Breast epithelium (tissue), 4 donors: ENCODE measurements around the gene ULK4. TPM values are rescaled to one million over a fixed set of nuclear protein-coding genes. Genes with fewer than 3 reads are reported as not detected.

Source experiments
- DNase-seq, 2 donors: peaks; one replicate each; pipeline ENCODE4 v3.0.0-alpha.2; 2019; ENCODE audit warnings: low spot score in 2 of 2
- H3K27ac ChIP-seq, 2 donors: fragments of 200-600 bp; sonication (generic) in 1 of 2; one replicate each; pipeline ENCODE4 v1.5.1; 2016 to 2019; ENCODE audit warnings: mild to moderate bottlenecking in 1 of 2
- H3K27me3 ChIP-seq, 2 donors: fragments of 200-600 bp; sonication (generic) in 1 of 2; one replicate each; pipeline versions ENCODE4 v1.5.1 to v1.6.0; 2017 to 2019; ENCODE audit warnings: control low read depth in 1 of 2, mild to moderate bottlenecking in 1 of 2
- H3K36me3 ChIP-seq: fragments of 200-600 bp; one replicate; pipeline ENCODE4 v1.5.1; 2019
- H3K4me1 ChIP-seq, 2 donors: fragments of 200-600 bp; sonication (generic); one replicate each; pipeline ENCODE4 v1.5.1; 2016 to 2019; ENCODE audit warnings: control low read depth in 1 of 2
- H3K4me3 ChIP-seq, 3 donors: fragments of 200-600 bp; sonication (generic); 1 replicate in 2 of 3; 2 replicates in 1 of 3; pipeline ENCODE4 v1.5.1; 2016 to 2019; ENCODE audit warnings: mild to moderate bottlenecking in 3 of 3, moderate library complexity in 2 of 3
- H3K9me3 ChIP-seq, 2 donors: fragments of 200-600 bp; sonication (generic) in 1 of 2; one replicate each; pipeline ENCODE4 v1.5.1; 2016 to 2019; ENCODE audit warnings: control low read depth in 1 of 2
- POLR2A ChIP-seq: fragments of 450-650 bp; IDR thresholded peaks from one replicate; pipeline ENCODE4 v1.6.1; 2016; ENCODE audit warnings: antibody characterized with exemption, mild to moderate bottlenecking, moderate library complexity
- POLR2AphosphoS5 ChIP-seq, 3 donors: sonication (generic); formaldehyde crosslinking; IDR thresholded peaks; one replicate each; pipeline ENCODE4 v1.6.1; 2017; ENCODE audit warnings: antibody characterized with exemption in 3 of 3
- intact Hi-C: fragments of 100-400 bp; cut with DNase I; formaldehyde crosslinking; loops from one replicate; pipeline ENCODE4 v1.15.1; 2023; ENCODE audit warnings: low total_unique reads
- total RNA-seq, 3 donors: library from RNA; depleted of rRNA; stranded (reverse); fragments of >200 nt; gene quantifications; one replicate each; pipeline ENCODE4 v1.1.0, GENCODE V29; 2016
- TF ChIP-seq, protein P1 (sequence below), 3 donors: fragments of 450-650 bp; IDR thresholded peaks; one replicate each; pipeline ENCODE4 v1.5.1; 2016 to 2017; ENCODE audit warnings: antibody characterized with exemption in 3 of 3, mild to moderate bottlenecking in 3 of 3, moderate library complexity in 3 of 3

Gene ULK4
- total RNA-seq, 3 donors from 2014 or later, result 23.0 to 52.8 (median 31.8) TPM

DNA sequence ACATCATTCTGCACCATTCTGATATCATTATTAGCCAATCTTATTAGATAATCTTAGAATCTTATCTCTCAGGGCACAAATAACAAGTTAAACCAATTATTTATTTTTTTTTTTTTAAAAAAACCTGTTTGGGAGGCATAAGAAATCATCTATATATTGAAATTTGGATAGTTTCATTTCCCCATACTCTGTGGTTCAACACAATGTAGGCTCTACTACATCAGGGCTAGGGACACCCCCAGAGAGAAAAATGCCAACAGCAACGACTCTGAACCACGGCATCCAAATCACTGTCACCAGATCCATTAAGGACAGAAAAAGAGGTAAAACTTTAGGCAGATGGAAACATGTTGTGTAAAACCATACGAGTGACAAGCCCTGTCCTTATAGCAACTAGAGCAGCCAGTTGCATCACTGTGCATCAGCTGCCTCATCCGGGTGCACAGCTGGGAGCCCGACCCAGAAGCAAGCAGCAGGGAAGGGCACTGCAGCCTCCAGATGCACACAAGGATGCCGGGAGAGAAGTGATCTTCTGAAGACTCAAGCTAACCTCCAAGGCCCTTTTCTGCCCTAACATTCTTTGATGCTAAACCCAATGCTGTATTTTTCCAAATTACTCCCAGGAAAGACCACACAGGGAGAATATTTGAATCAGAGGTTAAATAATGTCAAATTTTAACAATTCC, 381.5 kb downstream of the ULK4 start:
- no peaks in the 10 kb centered on the region for H3K36me3 ChIP-seq
- H3K27ac ChIP-seq, result no peak overlapping the region
- no peaks in the 10 kb centered on the region for H3K9me3 ChIP-seq
- no peak overlapping the region for H3K4me3 ChIP-seq
- H3K27me3 ChIP-seq, result no peaks in the 10 kb centered on the region
- H3K4me1 ChIP-seq, result no peaks in the 10 kb centered on the region
- no peak for DNase-seq
- TF ChIP-seq, protein P1, sequence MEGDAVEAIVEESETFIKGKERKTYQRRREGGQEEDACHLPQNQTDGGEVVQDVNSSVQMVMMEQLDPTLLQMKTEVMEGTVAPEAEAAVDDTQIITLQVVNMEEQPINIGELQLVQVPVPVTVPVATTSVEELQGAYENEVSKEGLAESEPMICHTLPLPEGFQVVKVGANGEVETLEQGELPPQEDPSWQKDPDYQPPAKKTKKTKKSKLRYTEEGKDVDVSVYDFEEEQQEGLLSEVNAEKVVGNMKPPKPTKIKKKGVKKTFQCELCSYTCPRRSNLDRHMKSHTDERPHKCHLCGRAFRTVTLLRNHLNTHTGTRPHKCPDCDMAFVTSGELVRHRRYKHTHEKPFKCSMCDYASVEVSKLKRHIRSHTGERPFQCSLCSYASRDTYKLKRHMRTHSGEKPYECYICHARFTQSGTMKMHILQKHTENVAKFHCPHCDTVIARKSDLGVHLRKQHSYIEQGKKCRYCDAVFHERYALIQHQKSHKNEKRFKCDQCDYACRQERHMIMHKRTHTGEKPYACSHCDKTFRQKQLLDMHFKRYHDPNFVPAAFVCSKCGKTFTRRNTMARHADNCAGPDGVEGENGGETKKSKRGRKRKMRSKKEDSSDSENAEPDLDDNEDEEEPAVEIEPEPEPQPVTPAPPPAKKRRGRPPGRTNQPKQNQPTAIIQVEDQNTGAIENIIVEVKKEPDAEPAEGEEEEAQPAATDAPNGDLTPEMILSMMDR (IDR thresholded peaks at IDR 0.05), result no peak
- no peak for TF ChIP-seq POLR2A
- TF ChIP-seq POLR2AphosphoS5 (IDR thresholded peaks at IDR 0.05), result no peak
- intact Hi-C loops, result loop anchor here (5.0 kb wide), 1 partner anchor 802 kb away; no protein-coding TSS in a partner anchor

DNA sequence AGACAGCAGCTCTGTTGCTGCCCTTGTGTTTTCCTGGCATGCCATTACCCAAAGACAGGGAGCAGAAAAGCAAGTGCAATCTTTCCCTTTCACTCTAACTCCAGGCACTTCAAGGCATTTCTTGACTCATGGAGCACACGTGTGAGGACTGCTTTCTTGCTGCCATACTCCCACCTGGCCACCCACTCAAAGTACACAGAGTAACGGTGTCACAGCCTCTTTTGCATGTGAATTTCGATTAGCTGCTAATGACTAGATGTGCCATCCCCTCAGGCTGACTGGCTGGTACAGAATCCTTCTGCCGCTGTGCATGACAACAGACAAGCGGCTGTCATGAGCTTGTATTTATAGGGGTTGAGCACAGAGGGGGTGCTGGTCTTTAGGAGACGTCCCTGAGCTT, 382.0 kb downstream of the ULK4 start:
- no peaks in the 10 kb centered on the region for H3K27me3 ChIP-seq
- no peak for TF ChIP-seq POLR2A
- no peak for TF ChIP-seq POLR2AphosphoS5 (IDR thresholded peaks at IDR 0.05)
- TF ChIP-seq, protein P1 (IDR thresholded peaks at IDR 0.05), result no peak
- H3K9me3 ChIP-seq, result no peaks in the 10 kb centered on the region
- intact Hi-C loops, result loop anchor here (5.0 kb wide), 1 partner anchor 802 kb away; no protein-coding TSS in a partner anchor
- no peak overlapping the region for H3K4me3 ChIP-seq
- no peak overlapping the region for H3K27ac ChIP-seq
- no peak for DNase-seq
- no peaks in the 10 kb centered on the region for H3K4me1 ChIP-seq
- no peaks in the 10 kb centered on the region for H3K36me3 ChIP-seq

DNA sequence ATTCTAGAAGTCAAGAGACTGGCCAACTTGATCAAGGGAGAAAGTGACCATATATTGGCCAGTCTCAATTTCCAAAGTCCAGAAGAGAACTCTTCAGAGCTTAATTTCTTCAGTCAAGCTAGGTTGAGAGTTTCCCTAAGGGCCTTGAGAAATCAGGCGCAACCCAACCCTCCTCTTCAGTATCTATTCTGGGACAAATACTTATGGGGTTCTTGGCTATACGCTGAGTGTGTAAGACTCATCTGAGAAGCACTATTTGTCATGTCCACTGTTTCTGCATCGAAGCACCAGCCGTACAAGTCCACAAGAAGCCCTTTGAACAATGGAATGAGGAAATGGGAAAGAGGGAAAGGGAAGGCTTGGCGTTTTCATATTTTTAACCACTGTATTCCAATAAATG, 383.1 kb downstream of the ULK4 start:
- TF ChIP-seq, protein P1 (IDR thresholded peaks at IDR 0.05), result no peak
- TF ChIP-seq POLR2AphosphoS5 (IDR thresholded peaks at IDR 0.05) (no peak), POLR2A (no peak)
- intact Hi-C loops, result no loop called here
- no peaks in the 10 kb centered on the region for H3K27me3 ChIP-seq
- no peaks in the 10 kb centered on the region for H3K4me1 ChIP-seq
- H3K9me3 ChIP-seq, result no peaks in the 10 kb centered on the region
- H3K36me3 ChIP-seq, result no peaks in the 10 kb centered on the region
- no peak for DNase-seq
- no peak overlapping the region for H3K27ac ChIP-seq
- no peak overlapping the region for H3K4me3 ChIP-seq

DNA sequence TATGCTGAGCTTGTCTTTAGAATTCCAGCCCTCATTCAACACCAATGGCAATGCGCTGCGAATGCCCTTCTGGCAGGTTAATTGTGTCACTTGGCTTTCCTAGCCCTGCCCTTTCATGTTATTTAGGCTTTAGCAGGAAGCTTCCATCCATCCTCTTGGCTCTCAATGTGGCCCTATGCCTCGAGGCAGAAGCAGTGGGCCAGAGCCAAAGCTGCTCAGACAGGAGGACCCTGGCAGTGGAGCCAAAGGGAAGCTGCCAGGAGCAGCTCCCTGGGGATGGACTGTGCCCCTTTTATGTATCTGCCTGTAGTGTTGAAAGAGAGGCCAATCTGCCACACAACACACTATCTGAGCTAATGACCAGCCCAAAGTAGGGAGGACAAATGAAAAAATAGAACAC, 386.2 kb downstream of the ULK4 start:
- no peaks in the 10 kb centered on the region for H3K27me3 ChIP-seq
- DNase-seq, result no peak
- H3K27ac ChIP-seq, result no peak overlapping the region
- no peaks in the 10 kb centered on the region for H3K9me3 ChIP-seq
- intact Hi-C loops, result no loop called here
- H3K4me3 ChIP-seq, result no peak overlapping the region
- no peak for TF ChIP-seq POLR2A
- TF ChIP-seq, protein P1 (IDR thresholded peaks at IDR 0.05), result no peak
- H3K4me1 ChIP-seq, result no peaks in the 10 kb centered on the region
- no peaks in the 10 kb centered on the region for H3K36me3 ChIP-seq

DNA sequence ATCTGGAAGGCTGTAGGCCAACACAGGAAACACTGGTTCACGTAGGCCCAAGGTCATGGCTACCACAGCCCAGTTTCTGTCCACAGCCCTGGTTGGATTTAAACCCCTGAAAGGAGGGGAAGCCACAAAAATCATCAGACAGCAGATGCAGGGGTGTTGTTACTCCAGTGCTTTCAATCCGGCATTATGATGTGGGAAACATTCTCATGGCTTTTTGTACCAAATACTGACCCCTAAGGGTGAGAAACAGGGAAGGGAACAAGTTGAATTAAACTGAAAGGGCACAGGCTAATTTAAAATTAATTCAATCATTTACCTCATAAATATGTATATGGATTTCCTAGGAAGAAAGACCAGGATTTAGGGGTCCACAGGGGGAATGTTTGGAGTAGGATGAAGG, 387.0 kb downstream of the ULK4 start:
- no peak for TF ChIP-seq POLR2AphosphoS5 (IDR thresholded peaks at IDR 0.05)
- TF ChIP-seq, protein P1 (IDR thresholded peaks at IDR 0.05), result no peak
- no peak for TF ChIP-seq POLR2A
- intact Hi-C loops, result no loop called here
- Histone ChIP-seq H3K27me3 (no peaks in the 10 kb centered on the region), H3K27ac (no peak overlapping the region), H3K9me3 (no peaks in the 10 kb centered on the region), H3K4me1 (no peaks in the 10 kb centered on the region), H3K4me3 (no peak overlapping the region), H3K36me3 (no peaks in the 10 kb centered on the region)
- no peak for DNase-seq
